Measurements from ENCODE around the gene TYSND1. TPM values are rescaled to one million over a fixed set of nuclear protein-coding genes. Genes with fewer than 3 reads are reported as not detected.

Gene TYSND1
- total RNA-seq, 2 donors from 2014 or later, result 4.4 to 4.9 TPM

DNA sequence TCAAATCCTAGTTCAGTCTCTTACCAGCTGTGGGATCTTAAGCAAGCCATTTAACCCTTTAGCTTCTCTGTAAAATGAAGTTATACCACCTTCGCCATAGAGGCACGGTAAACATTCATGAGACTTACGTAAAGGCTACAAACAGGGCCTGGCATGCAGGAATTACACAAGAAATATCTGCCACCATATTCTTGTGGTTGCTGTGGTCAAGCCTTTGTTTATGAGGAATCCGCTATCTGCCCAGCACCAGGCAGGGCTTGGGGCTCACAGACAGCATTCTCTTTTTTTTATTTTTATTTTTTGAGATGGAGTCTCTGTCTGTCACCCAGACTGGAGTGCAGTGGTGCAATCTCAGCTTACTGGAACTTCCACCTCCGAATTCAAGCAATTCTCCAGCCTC is 23.8 kb downstream of the TYSND1 start:
- TF ChIP-seq, protein P1, sequence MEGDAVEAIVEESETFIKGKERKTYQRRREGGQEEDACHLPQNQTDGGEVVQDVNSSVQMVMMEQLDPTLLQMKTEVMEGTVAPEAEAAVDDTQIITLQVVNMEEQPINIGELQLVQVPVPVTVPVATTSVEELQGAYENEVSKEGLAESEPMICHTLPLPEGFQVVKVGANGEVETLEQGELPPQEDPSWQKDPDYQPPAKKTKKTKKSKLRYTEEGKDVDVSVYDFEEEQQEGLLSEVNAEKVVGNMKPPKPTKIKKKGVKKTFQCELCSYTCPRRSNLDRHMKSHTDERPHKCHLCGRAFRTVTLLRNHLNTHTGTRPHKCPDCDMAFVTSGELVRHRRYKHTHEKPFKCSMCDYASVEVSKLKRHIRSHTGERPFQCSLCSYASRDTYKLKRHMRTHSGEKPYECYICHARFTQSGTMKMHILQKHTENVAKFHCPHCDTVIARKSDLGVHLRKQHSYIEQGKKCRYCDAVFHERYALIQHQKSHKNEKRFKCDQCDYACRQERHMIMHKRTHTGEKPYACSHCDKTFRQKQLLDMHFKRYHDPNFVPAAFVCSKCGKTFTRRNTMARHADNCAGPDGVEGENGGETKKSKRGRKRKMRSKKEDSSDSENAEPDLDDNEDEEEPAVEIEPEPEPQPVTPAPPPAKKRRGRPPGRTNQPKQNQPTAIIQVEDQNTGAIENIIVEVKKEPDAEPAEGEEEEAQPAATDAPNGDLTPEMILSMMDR (IDR thresholded peaks at IDR 0.05), result no peak
- Histone ChIP-seq H3K9me3 (no peaks in the 10 kb centered on the region), H3K27me3 (no peaks in the 10 kb centered on the region), H3K4me1 (no peaks in the 10 kb centered on the region), H3K36me3 (peaks cover 24% of the 10 kb centered on the region), H3K27ac (no peak overlapping the region), H3K4me3 (no peak overlapping the region)
- no peak for DNase-seq (ENCODE audit: low spot score)

DNA sequence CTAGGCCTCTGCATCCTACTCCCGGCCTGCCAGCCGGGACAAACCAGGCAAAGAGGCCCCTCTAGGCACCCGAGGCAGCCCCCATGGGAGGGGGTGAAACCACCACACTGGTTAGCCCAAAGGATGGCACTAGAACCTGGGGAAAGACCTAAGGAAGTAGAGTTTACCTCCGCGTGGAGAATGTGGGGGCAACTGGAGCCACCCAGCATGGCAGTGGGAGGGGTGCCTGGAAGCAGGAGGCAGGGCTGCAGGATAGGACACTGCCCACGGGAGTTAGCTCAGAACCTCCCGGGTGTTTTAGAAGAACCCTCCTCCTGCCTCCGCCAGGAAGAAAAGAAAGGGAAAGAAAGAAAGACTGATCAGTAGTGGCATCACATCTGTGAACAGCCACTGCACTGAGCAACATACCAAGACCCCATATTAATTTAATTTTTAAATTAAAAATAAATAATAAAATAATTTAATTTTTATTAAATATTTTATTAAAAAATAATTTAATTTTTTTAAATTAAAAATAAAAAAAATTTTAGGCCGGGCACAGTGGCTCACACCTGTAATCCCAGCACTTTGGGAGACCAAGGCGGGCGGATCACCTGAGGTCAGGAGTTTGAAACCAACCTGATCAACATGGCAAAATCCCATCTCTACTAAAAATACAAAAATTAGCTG is 25.1 kb downstream of the TYSND1 start:
- no peak for DNase-seq (ENCODE audit: low spot score)
- H3K9me3 ChIP-seq, result no peaks in the 10 kb centered on the region
- H3K4me3 ChIP-seq, result no peak overlapping the region
- H3K4me1 ChIP-seq, result no peaks in the 10 kb centered on the region
- H3K36me3 ChIP-seq, result peaks cover 24% of the 10 kb centered on the region
- TF ChIP-seq, protein P1 (IDR thresholded peaks at IDR 0.05), result no peak
- no peak overlapping the region for H3K27ac ChIP-seq
- no peaks in the 10 kb centered on the region for H3K27me3 ChIP-seq

DNA sequence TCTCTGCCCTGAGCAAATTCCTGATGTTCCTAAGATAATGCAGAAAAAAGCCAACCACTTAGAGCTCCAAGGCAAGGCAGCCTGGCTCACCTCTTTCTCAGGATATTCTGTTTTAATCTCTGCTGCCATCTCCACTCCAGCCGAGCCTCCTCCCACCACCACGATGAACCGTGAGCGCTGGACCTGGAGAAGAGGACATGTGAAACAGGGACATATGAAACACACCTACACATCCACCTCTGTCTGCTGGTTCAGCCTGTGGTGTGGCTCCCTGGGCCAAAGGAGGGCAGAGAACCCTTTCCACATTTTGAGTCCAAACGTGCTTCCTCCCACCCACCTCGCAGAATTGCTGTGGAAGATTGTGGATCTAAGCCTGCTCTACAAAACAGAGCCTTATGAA is 26.1 kb downstream of the TYSND1 start:
- TF ChIP-seq, protein P1 (IDR thresholded peaks at IDR 0.05), result no peak
- no peak for DNase-seq (ENCODE audit: low spot score)
- Histone ChIP-seq H3K4me3 (no peak overlapping the region), H3K27me3 (no peaks in the 10 kb centered on the region), H3K27ac (no peak overlapping the region), H3K36me3 (peaks cover 24% of the 10 kb centered on the region), H3K4me1 (no peaks in the 10 kb centered on the region), H3K9me3 (no peaks in the 10 kb centered on the region)

DNA sequence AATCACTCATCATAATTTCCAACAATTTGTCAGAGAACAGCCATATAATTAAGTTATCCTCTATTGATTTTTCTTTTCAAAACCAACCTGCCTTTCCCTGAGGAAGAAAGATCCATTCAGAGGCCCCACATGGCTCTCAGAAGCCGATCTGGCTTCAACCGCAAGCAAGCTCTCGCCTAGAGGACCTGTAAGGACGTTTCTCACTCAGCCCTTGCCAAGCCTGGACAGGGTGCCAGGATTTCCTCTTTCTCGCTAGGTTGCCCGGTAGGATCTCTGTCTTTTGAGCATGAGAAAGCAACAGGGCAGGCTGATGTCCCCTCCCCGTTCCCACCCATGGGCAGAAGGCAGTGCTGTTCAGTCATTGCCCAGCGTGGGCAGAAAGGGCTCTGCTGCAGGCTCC is 26.9 kb downstream of the TYSND1 start:
- TF ChIP-seq, protein P1 (IDR thresholded peaks at IDR 0.05), result no peak
- Histone ChIP-seq H3K9me3 (no peaks in the 10 kb centered on the region), H3K4me1 (no peaks in the 10 kb centered on the region), H3K36me3 (peaks cover 32% of the 10 kb centered on the region), H3K4me3 (no peak overlapping the region), H3K27ac (no peak overlapping the region), H3K27me3 (no peaks in the 10 kb centered on the region)
- DNase-seq (ENCODE audit: low spot score), result no peak

DNA sequence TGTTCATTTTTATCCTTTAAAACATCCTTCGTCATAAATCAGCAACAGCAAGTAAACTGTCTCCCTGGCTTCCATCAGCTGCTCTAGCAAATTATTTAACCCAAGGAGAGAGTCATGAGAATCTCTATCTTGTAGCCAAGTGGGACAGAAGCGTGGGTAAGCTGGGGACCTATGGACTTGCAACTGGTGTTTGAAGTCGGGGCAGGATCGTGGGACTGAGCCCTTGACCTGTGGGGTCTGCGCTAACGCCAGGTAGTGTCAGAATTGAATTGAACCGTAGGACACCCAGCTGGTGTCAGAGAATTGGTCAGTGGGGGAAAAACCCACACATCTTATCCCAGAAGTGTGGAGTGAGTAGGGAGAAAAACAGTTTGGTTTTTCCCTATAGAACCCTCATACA is 27.3 kb downstream of the TYSND1 start:
- Histone ChIP-seq H3K9me3 (no peaks in the 10 kb centered on the region), H3K4me1 (no peaks in the 10 kb centered on the region), H3K27ac (no peak overlapping the region), H3K27me3 (no peaks in the 10 kb centered on the region), H3K36me3 (peaks cover 35% of the 10 kb centered on the region), H3K4me3 (no peak overlapping the region)
- TF ChIP-seq, protein P1 (IDR thresholded peaks at IDR 0.05), result no peak
- no peak for DNase-seq (ENCODE audit: low spot score)

DNA sequence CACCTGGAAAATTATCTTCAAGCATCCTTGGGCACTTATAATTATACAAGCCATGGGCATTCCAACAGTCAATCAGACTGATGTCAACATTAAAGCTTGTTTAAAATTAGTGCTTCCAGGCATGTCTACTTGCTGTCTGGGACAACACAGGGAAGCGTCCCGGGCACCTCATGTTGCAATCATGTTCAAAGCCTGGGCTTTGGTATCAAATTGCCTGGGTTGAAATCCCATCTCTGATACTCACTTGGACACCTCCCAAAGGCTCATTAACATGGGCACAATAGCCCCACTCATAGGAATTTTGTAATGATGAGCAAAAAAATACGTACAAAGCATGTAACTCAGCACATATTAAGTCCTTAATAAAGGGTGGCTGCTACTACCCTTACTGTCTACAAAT is 28.3 kb downstream of the TYSND1 start:
- Histone ChIP-seq H3K4me1 (no peaks in the 10 kb centered on the region), H3K36me3 (peaks cover 45% of the 10 kb centered on the region), H3K4me3 (no peak overlapping the region), H3K9me3 (no peaks in the 10 kb centered on the region), H3K27me3 (no peaks in the 10 kb centered on the region), H3K27ac (no peak overlapping the region)
- TF ChIP-seq, protein P1 (IDR thresholded peaks at IDR 0.05), result no peak
- DNase-seq (ENCODE audit: low spot score), result no peak
